Measurements from ENCODE around the gene NDUFA9.

- TF ChIP-seq, protein P1, sequence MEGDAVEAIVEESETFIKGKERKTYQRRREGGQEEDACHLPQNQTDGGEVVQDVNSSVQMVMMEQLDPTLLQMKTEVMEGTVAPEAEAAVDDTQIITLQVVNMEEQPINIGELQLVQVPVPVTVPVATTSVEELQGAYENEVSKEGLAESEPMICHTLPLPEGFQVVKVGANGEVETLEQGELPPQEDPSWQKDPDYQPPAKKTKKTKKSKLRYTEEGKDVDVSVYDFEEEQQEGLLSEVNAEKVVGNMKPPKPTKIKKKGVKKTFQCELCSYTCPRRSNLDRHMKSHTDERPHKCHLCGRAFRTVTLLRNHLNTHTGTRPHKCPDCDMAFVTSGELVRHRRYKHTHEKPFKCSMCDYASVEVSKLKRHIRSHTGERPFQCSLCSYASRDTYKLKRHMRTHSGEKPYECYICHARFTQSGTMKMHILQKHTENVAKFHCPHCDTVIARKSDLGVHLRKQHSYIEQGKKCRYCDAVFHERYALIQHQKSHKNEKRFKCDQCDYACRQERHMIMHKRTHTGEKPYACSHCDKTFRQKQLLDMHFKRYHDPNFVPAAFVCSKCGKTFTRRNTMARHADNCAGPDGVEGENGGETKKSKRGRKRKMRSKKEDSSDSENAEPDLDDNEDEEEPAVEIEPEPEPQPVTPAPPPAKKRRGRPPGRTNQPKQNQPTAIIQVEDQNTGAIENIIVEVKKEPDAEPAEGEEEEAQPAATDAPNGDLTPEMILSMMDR (IDR thresholded peaks at IDR 0.05; ENCODE audit: insufficient read depth, low read length), result no peak
- no peak for TF ChIP-seq POLR2AphosphoS5 (IDR thresholded peaks at IDR 0.05; ENCODE audit: low read depth)
- TF ChIP-seq, protein P2, sequence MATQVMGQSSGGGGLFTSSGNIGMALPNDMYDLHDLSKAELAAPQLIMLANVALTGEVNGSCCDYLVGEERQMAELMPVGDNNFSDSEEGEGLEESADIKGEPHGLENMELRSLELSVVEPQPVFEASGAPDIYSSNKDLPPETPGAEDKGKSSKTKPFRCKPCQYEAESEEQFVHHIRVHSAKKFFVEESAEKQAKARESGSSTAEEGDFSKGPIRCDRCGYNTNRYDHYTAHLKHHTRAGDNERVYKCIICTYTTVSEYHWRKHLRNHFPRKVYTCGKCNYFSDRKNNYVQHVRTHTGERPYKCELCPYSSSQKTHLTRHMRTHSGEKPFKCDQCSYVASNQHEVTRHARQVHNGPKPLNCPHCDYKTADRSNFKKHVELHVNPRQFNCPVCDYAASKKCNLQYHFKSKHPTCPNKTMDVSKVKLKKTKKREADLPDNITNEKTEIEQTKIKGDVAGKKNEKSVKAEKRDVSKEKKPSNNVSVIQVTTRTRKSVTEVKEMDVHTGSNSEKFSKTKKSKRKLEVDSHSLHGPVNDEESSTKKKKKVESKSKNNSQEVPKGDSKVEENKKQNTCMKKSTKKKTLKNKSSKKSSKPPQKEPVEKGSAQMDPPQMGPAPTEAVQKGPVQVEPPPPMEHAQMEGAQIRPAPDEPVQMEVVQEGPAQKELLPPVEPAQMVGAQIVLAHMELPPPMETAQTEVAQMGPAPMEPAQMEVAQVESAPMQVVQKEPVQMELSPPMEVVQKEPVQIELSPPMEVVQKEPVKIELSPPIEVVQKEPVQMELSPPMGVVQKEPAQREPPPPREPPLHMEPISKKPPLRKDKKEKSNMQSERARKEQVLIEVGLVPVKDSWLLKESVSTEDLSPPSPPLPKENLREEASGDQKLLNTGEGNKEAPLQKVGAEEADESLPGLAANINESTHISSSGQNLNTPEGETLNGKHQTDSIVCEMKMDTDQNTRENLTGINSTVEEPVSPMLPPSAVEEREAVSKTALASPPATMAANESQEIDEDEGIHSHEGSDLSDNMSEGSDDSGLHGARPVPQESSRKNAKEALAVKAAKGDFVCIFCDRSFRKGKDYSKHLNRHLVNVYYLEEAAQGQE (IDR thresholded peaks at IDR 0.05; ENCODE audit: insufficient replicate concordance, low read depth), result no peak
Measured at GRCh38 chr12:4690760-4691159, 41.8 kb downstream of the NDUFA9 start.
